PFSK-1 (cell line): ENCODE measurements around the gene DNAH14.

ENCODE experiments used
- FOXP2 ChIP-seq: optimal IDR thresholded peaks from 2 replicates; pipeline ENCODE3; 2011; ENCODE audit warnings: borderline replicate concordance, control low read depth, inconsistent platforms; ENCODE audit not compliant: insufficient read depth; ENCODE audit errors: extremely low read length, extremely low read depth
- POLR2AphosphoS5 ChIP-seq: IDR thresholded peaks from 2 replicates; pipeline ENCODE4 v1.6.1; 2012; ENCODE audit warnings: low read depth, mild to moderate bottlenecking, control low read depth, low read length, moderate library complexity
- SIN3A ChIP-seq: IDR thresholded peaks from 2 replicates; pipeline ENCODE4 v1.6.1; 2012; ENCODE audit warnings: mild to moderate bottlenecking, low read length, moderate library complexity, borderline replicate concordance; ENCODE audit not compliant: insufficient read depth
- TAF1 ChIP-seq: IDR thresholded peaks from 2 replicates; pipeline ENCODE4 v1.6.1; 2012; ENCODE audit warnings: low read length, control low read depth, borderline replicate concordance; ENCODE audit not compliant: insufficient read depth

- TF ChIP-seq SIN3A (no peak), FOXP2 (no peak), POLR2AphosphoS5 (no peak), TAF1 (no peak)
Measured at GRCh38 chr1:225426395-225427234, 497.1 kb downstream of the DNAH14 start.
